GM12878 (cell line): ENCODE data around the gene TNRC6C.

Source experiments
- CHD2 ChIP-seq: IDR thresholded peaks from 2 replicates; pipeline ENCODE4 v1.6.1; 2011; ENCODE audit warnings: low read depth, low read length, improper control_type of control experiment, borderline replicate concordance
- EP300 ChIP-seq, 2 experiments: fragments of 150-350 bp in 1 of 2; IDR thresholded peaks; 2 replicates each; pipeline ENCODE4 v1.6.1; 2011 to 2012; ENCODE audit warnings: low read depth in 2 of 2, low read length in 2 of 2, borderline replicate concordance in 1 of 2, improper control_type of control experiment in 1 of 2, inconsistent platforms in 1 of 2; ENCODE audit not compliant: control insufficient read depth in 1 of 2
- GABPA ChIP-seq: IDR thresholded peaks from 2 replicates; pipeline ENCODE4 v1.6.1; 2014; ENCODE audit warnings: antibody characterized with exemption, low read depth, mild to moderate bottlenecking, inconsistent platforms
- GATAD2B ChIP-seq: fragments of 450-650 bp; conservative IDR thresholded peaks from 2 replicates; pipeline ENCODE4 v1.6.1; 2017; ENCODE audit warnings: low read depth, mild to moderate bottlenecking, moderate library complexity
- SREBF2 ChIP-seq: IDR thresholded peaks from 2 replicates; pipeline ENCODE4 v1.6.1; 2012; ENCODE audit warnings: mild to moderate bottlenecking, low read length
- ZNF384 ChIP-seq: IDR thresholded peaks from 2 replicates; pipeline ENCODE4 v1.6.1; 2012; ENCODE audit warnings: low read depth, mild to moderate bottlenecking, low read length, improper control_type of control experiment, borderline replicate concordance
- TF ChIP-seq, protein P1 (sequence below): IDR thresholded peaks from 2 replicates; pipeline ENCODE4 v1.6.1; 2012; ENCODE audit warnings: improper control_type of control experiment, low read depth, low read length; ENCODE audit not compliant: insufficient replicate concordance
- TF ChIP-seq, protein P2 (sequence below): fragments of 450-650 bp; IDR thresholded peaks from 2 replicates; pipeline ENCODE4 v1.6.1; 2016; ENCODE audit warnings: mild to moderate bottlenecking, moderate library complexity, borderline replicate concordance
- TF ChIP-seq, protein P3 (sequence below): fragments of 450-650 bp; IDR thresholded peaks from 2 replicates; pipeline ENCODE4 v1.6.1; 2017; ENCODE audit warnings: low read depth, mild to moderate bottlenecking, moderate library complexity
- TF ChIP-seq, protein P4 (sequence below), 3 experiments: IDR thresholded peaks in 2 of 3; conservative IDR thresholded peaks in 1 of 3; 2 replicates each; pipeline ENCODE4 v1.5.1; 2011; ENCODE audit warnings: low read depth in 3 of 3, low read length in 3 of 3, mild to moderate bottlenecking in 3 of 3, control low read depth in 2 of 3, moderate library complexity in 2 of 3, inconsistent platforms in 1 of 3, mixed read lengths in 1 of 3; ENCODE audit not compliant: control insufficient read depth in 2 of 3, insufficient read depth in 1 of 3; ENCODE audit errors: extremely low read depth in 1 of 3
- TF ChIP-seq, protein P5 (sequence below): IDR thresholded peaks from 2 replicates; pipeline ENCODE4 v1.6.1; 2012; ENCODE audit warnings: mild to moderate bottlenecking, low read depth, low read length

DNA sequence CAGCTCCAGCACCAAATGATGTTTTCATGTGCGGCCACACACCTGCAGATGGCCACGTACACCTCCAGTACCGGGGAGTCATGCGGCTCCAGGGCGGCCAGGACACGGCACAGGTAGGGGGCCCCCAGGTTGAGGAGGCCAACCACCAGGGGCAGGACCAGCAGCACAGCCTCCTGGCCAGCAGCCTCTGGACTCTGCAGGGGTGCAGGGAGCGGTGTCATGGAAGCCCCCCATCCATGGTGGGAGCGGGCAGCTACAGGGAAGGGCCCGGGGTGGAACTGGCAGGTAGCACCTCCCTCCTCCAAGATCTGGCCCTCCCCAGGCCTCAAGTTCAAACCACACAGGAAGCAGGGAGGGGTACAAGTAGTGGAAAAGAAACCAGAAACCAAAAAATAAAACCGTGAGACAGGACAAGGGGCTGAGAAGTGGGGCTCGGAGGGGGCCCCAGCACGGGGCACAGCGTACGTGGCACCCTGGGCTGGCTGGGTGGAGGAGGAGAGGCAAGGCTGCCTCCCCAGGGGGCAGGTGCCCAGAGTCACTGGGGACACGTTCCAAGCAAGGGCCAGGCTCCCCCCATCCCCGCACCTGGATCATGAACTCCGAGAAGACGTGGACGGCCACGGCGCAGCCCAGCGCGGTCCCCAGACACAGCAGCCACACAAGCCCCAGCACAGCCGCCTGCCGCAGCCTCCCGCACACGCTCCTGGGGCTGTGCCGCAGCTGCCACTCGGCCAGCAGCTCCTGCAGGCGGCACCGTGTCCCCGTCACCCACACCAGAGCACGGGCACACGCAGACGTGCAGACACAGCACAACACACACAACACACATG, 162.7 kb downstream of the TNRC6C start:
- TF ChIP-seq GATAD2B (peak; percentile 43; the same call in 1 of the 2 replicates), EP300 (IDR thresholded peaks at IDR 0.05; ENCODE audit: borderline replicate concordance in 1 of 2, control insufficient read depth in 1 of 2, low read depth in 2 of 2, low read length in 2 of 2) (no peak), ZNF384 (no peak), CHD2 (no peak), GABPA (no peak), SREBF2 (no peak)
- TF ChIP-seq, protein P1, sequence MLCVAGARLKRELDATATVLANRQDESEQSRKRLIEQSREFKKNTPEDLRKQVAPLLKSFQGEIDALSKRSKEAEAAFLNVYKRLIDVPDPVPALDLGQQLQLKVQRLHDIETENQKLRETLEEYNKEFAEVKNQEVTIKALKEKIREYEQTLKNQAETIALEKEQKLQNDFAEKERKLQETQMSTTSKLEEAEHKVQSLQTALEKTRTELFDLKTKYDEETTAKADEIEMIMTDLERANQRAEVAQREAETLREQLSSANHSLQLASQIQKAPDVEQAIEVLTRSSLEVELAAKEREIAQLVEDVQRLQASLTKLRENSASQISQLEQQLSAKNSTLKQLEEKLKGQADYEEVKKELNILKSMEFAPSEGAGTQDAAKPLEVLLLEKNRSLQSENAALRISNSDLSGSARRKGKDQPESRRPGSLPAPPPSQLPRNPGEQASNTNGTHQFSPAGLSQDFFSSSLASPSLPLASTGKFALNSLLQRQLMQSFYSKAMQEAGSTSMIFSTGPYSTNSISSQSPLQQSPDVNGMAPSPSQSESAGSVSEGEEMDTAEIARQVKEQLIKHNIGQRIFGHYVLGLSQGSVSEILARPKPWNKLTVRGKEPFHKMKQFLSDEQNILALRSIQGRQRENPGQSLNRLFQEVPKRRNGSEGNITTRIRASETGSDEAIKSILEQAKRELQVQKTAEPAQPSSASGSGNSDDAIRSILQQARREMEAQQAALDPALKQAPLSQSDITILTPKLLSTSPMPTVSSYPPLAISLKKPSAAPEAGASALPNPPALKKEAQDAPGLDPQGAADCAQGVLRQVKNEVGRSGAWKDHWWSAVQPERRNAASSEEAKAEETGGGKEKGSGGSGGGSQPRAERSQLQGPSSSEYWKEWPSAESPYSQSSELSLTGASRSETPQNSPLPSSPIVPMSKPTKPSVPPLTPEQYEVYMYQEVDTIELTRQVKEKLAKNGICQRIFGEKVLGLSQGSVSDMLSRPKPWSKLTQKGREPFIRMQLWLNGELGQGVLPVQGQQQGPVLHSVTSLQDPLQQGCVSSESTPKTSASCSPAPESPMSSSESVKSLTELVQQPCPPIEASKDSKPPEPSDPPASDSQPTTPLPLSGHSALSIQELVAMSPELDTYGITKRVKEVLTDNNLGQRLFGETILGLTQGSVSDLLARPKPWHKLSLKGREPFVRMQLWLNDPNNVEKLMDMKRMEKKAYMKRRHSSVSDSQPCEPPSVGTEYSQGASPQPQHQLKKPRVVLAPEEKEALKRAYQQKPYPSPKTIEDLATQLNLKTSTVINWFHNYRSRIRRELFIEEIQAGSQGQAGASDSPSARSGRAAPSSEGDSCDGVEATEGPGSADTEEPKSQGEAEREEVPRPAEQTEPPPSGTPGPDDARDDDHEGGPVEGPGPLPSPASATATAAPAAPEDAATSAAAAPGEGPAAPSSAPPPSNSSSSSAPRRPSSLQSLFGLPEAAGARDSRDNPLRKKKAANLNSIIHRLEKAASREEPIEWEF: no peak
- TF ChIP-seq, protein P2, sequence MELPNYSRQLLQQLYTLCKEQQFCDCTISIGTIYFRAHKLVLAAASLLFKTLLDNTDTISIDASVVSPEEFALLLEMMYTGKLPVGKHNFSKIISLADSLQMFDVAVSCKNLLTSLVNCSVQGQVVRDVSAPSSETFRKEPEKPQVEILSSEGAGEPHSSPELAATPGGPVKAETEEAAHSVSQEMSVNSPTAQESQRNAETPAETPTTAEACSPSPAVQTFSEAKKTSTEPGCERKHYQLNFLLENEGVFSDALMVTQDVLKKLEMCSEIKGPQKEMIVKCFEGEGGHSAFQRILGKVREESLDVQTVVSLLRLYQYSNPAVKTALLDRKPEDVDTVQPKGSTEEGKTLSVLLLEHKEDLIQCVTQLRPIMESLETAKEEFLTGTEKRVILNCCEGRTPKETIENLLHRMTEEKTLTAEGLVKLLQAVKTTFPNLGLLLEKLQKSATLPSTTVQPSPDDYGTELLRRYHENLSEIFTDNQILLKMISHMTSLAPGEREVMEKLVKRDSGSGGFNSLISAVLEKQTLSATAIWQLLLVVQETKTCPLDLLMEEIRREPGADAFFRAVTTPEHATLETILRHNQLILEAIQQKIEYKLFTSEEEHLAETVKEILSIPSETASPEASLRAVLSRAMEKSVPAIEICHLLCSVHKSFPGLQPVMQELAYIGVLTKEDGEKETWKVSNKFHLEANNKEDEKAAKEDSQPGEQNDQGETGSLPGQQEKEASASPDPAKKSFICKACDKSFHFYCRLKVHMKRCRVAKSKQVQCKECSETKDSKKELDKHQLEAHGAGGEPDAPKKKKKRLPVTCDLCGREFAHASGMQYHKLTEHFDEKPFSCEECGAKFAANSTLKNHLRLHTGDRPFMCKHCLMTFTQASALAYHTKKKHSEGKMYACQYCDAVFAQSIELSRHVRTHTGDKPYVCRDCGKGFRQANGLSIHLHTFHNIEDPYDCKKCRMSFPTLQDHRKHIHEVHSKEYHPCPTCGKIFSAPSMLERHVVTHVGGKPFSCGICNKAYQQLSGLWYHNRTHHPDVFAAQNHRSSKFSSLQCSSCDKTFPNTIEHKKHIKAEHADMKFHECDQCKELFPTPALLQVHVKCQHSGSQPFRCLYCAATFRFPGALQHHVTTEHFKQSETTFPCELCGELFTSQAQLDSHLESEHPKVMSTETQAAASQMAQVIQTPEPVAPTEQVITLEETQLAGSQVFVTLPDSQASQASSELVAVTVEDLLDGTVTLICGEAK: no peak
- TF ChIP-seq, protein P3, sequence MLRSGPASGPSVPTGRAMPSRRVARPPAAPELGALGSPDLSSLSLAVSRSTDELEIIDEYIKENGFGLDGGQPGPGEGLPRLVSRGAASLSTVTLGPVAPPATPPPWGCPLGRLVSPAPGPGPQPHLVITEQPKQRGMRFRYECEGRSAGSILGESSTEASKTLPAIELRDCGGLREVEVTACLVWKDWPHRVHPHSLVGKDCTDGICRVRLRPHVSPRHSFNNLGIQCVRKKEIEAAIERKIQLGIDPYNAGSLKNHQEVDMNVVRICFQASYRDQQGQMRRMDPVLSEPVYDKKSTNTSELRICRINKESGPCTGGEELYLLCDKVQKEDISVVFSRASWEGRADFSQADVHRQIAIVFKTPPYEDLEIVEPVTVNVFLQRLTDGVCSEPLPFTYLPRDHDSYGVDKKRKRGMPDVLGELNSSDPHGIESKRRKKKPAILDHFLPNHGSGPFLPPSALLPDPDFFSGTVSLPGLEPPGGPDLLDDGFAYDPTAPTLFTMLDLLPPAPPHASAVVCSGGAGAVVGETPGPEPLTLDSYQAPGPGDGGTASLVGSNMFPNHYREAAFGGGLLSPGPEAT: no peak
- TF ChIP-seq, protein P4, sequence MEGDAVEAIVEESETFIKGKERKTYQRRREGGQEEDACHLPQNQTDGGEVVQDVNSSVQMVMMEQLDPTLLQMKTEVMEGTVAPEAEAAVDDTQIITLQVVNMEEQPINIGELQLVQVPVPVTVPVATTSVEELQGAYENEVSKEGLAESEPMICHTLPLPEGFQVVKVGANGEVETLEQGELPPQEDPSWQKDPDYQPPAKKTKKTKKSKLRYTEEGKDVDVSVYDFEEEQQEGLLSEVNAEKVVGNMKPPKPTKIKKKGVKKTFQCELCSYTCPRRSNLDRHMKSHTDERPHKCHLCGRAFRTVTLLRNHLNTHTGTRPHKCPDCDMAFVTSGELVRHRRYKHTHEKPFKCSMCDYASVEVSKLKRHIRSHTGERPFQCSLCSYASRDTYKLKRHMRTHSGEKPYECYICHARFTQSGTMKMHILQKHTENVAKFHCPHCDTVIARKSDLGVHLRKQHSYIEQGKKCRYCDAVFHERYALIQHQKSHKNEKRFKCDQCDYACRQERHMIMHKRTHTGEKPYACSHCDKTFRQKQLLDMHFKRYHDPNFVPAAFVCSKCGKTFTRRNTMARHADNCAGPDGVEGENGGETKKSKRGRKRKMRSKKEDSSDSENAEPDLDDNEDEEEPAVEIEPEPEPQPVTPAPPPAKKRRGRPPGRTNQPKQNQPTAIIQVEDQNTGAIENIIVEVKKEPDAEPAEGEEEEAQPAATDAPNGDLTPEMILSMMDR (IDR thresholded peaks at IDR 0.05 in 2 of 3, conservative IDR thresholded peaks at IDR 0.05 in 1 of 3; ENCODE audit: control insufficient read depth in 2 of 3, extremely low read depth in 1 of 3, insufficient read depth in 1 of 3, low read depth in 3 of 3, low read length in 3 of 3): peak in 1 of 3 experiments; percentile 39; a peak in 1 of 6 replicates
- TF ChIP-seq, protein P5, sequence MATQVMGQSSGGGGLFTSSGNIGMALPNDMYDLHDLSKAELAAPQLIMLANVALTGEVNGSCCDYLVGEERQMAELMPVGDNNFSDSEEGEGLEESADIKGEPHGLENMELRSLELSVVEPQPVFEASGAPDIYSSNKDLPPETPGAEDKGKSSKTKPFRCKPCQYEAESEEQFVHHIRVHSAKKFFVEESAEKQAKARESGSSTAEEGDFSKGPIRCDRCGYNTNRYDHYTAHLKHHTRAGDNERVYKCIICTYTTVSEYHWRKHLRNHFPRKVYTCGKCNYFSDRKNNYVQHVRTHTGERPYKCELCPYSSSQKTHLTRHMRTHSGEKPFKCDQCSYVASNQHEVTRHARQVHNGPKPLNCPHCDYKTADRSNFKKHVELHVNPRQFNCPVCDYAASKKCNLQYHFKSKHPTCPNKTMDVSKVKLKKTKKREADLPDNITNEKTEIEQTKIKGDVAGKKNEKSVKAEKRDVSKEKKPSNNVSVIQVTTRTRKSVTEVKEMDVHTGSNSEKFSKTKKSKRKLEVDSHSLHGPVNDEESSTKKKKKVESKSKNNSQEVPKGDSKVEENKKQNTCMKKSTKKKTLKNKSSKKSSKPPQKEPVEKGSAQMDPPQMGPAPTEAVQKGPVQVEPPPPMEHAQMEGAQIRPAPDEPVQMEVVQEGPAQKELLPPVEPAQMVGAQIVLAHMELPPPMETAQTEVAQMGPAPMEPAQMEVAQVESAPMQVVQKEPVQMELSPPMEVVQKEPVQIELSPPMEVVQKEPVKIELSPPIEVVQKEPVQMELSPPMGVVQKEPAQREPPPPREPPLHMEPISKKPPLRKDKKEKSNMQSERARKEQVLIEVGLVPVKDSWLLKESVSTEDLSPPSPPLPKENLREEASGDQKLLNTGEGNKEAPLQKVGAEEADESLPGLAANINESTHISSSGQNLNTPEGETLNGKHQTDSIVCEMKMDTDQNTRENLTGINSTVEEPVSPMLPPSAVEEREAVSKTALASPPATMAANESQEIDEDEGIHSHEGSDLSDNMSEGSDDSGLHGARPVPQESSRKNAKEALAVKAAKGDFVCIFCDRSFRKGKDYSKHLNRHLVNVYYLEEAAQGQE: no peak
